Activated CD4-positive, alpha-beta T cell treated with anti-CD3 and anti-CD28 coated beads, Interleukin-2, amount 50 U/mL, for 4 hours (primary cell): ENCODE results near the gene CBY2.
"Not testable (repeated sequence)": the region's sequence is repeated elsewhere in the genome, so short reads cannot be mapped to it uniquely, and the experiment has no call there.

Experiments used
- DNase-seq, 2 experiments: peaks; one replicate each; pipeline ENCODE4 v3.0.0-alpha.2; 2020

The CBY2 gene, protein sequence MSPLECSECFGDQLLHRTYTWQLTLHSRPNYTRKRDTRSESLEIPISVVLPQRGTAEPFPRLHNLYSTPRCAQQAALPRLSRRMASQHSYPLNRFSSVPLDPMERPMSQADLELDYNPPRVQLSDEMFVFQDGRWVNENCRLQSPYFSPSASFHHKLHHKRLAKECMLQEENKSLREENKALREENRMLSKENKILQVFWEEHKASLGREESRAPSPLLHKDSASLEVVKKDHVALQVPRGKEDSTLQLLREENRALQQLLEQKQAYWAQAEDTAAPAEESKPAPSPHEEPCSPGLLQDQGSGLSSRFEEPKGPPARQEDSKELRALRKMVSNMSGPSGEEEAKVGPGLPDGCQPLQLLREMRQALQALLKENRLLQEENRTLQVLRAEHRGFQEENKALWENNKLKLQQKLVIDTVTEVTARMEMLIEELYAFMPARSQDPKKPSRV

GRCh38 chr13:45702088-45702487, at the start of gene CBY2:
CBY2 (plus strand) TSS chr13:45702320; CDS start chr13:45702391, 71 bp downstream.
- no peak for DNase-seq

DNA sequence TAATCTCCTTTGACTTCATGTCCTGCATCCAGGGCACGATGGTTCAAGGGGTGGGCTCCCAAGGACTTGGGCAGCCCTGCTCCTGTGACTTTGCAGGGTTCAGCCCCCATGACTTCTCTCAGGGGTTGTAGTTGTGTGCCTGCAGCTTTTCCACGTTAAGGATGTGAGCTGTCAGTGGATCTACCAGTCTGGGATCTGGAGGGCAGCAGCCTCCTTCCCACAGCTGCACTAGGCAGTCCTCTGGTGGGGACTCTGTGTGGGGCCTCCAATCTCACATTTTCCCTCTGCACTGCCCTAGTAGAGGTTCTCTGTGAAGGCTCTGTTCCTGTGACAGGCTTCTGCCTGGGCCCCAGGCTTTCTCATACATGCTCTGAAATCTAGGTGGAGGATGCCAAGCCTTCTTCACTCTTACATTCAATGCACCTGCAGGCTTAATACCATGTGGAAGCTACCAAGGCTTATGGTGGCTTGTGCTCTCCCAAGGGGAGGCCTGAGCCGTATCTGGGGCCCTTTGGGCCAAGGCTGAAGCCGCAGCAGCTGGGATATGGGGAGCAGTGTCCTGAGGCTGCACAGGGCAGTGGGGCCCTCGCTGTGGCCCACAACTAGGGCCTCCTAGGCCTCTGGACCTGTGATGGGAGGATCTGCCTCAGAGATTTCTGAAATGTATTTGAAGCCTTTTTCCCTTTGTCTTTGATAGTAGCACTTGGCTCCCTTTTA, 47.3 kb upstream of the CBY2 start:
- DNase-seq = no peak

GRCh38 chr13:45658586-45659235, 43.4 kb upstream of the CBY2 start:
- no peak for DNase-seq

GRCh38 chr13:45659536-45659935, 42.6 kb upstream of the CBY2 start:
- DNase-seq = no peak

DNA sequence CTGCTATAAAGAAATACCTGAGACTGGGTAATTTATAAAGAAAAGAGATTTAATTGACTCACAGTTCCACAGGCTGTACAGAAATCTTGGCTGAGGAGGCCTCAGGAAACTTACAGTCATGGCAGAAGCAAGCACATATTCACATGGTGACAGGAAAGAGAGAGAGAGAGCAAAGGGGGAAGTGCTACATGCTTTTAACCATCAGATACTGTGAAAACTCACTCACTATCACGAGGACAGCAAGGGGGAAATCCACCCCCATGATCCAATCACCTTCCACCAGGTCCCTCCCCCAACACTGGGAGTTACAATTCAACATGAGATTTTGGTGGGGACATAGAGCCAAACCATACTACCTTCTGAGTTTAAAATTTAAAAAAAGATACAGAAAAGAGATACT, 41.7 kb upstream of the CBY2 start:
- DNase-seq = not testable (repeated sequence)

DNA sequence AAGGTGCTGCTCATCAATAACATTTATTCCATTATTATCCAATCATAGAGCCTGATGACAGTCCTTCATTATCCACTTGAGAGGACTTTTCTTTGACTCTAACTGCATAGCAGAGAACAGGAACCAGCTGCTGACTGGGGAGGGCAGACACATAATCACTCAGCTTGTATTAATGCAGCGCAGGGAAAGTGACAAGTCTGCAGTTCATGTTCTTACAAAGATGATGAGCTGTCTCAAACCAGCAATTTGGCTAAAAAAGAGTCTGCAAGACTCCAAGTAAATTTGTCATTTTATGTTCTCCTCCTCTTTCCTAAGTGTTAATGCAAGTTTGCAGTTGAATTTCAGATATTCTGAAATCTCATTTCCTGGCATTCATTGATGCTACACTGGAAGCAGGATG, 40.0 kb upstream of the CBY2 start:
- DNase-seq = no peak

DNA sequence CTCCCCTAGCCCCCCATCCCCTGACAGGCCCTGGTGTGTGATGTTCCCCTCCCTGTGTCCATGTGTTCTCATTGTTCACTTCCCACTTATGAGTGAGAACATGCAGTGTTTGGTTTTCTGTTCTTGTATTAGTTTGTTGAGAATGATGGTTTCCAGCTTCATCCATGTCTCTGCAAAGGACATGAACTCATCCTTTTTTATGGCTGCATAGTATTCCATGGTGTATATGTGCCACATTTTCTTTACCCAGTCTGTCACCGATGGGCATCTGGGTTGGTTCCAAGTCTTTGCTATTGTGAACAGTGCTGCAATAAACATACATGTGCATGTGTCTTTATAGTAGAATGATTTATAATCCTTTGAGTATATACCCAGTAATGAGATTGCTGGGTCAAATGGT, 39.2 kb upstream of the CBY2 start:
- not testable (repeated sequence) for DNase-seq

GRCh38 chr13:45669626-45670025, 32.5 kb upstream of the CBY2 start:
- not testable (repeated sequence) for DNase-seq

- no peak for DNase-seq
Observed at GRCh38 chr13:45670189-45670885, 31.8 kb upstream of the CBY2 start.

- DNase-seq = no peak
Observed at GRCh38 chr13:45674908-45675307, 27.2 kb upstream of the CBY2 start.

GRCh38 chr13:45678282-45678681, 23.8 kb upstream of the CBY2 start:
- DNase-seq = no peak

- no peak for DNase-seq
Observed at GRCh38 chr13:45681113-45681512, 21.0 kb upstream of the CBY2 start.

DNA sequence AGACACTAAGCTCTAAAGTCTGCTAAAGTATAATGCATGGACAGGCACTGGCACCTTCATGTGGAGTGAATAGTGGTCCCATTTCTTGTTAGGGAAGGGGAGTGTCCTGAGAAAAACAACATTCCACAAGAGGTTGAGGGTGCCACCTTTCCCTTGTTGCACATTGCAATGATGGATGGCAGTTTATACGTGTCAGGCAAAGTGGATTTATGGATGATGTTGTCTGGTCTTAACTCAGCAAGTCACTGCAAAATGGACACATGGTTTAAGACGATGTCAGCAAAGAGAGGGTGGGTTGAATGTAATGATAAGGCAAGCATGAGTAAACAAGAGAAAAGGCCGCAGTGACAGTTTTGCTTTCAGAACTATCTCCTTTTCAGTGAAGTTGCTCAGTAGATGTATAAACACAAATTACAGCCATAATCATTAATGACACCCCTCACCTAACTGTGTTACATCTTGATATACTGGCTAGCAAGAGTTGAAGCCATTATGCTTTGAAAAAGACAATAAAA, 19.6 kb upstream of the CBY2 start:
- no peak for DNase-seq

DNA sequence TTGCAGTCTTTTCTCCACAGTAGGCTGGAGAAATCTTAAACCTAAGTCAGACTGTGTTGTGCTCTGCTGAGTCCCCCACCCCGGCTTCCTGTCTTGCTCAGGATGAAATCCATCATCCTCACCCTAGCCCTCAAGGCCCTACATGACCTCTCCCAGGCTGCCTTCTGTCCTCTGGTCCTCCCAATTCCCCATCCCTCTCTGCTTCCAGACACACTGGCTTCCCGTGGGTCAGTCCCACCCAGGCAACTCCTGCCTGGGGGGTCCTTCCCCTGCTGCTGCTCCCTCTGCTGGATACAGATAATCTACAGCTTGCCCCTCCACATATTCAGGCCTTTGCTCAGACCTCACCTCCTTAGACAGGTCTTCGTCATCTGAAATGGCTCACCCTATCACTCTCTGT, 18.4 kb upstream of the CBY2 start:
- no peak for DNase-seq

DNA sequence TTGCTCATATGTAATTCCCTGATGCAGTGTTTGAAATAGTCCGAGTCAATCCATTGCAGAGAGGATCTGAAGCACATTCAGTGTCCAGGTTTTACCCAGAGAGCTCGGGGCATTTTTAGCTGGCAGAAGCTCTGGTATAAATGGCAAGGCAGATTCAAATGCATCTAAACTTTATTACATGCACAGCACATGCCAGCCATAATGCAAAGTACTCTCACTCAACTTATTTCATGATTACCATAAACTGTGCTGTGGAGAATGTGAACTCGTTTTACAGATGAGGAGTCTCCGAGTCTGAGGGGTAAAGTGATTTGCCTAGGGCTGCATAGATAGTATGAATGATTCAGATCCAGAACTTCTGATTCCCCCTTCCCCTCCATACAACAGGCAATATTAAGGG, 13.5 kb upstream of the CBY2 start:
- DNase-seq = no peak

GRCh38 chr13:45690636-45691035, 11.5 kb upstream of the CBY2 start:
- no peak for DNase-seq

DNA sequence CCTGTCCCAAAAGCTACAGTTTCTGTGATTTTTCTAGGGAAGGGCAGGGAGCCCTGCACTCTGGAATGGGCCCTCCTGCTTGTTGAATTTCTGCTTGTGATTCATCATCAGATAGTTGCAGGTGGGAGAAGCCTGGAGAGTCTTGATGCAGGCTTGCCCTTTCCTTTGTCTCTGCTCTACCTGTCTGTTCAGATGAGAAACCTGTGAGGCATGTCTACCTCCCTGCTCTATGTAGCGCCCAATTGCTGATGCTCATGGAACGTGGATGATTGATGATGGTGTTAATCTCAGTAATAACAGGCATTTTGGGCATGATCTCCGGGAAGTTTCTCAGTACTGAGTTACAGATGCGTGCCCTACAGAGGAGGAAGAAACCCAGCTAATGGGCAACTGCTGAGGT, 10.9 kb upstream of the CBY2 start:
- DNase-seq = no peak

- DNase-seq = no peak
Observed at GRCh38 chr13:45691667-45692066, 10.5 kb upstream of the CBY2 start.

DNA sequence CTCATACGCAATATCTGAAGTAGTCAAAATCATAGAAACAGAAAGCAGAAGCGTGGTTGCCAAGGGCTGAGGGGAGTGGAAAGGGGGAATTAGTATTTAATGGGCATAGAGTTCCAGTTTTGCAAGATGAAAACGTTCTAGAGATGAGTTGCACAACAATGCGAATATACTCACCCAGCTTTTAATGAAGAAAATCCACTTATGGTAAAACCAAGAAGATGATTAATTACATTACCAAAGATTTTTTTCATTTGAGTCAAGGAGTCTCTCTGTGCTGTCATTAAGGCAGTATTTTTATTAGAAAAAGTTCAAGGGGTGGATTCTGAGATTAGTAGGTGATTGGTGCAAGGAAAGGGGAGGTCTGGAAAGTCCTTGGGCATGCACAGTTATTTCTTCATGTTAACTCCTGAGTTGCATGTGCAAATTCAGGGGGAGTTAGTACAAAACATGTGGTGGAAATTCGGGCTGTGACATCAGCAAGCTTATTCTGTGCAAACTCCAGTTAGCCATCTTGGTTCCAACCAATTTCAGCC, 6.9 kb upstream of the CBY2 start:
- DNase-seq = no peak

DNA sequence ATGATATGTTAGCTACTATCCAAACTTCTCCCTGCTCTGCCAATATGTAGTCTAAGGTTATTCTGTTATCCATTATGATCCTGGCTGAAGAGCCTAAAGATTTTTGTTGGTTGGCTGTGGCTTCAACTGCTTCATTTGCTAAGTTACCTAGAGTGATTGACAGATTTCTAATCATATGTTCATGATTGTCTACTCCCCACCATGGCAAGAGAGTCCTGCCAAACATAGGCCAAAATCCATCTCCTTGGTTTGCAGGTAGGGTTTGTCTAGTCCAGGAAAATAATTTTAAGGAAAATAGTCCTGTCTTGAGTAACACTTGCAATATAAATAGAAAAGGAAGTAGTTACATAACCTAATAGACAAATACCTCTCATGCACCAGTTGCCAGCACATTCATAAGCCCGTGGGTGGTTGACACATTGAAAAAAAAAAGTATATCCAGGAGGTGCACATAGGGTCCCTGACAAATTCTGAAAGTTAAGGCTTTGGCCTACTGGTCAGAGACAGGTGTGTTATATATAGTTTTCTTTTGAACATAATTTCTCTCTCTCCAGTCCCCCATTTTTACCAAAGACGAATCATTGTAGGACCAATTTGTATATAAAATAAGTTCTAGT, 5.4 kb upstream of the CBY2 start:
- DNase-seq = no peak

DNA sequence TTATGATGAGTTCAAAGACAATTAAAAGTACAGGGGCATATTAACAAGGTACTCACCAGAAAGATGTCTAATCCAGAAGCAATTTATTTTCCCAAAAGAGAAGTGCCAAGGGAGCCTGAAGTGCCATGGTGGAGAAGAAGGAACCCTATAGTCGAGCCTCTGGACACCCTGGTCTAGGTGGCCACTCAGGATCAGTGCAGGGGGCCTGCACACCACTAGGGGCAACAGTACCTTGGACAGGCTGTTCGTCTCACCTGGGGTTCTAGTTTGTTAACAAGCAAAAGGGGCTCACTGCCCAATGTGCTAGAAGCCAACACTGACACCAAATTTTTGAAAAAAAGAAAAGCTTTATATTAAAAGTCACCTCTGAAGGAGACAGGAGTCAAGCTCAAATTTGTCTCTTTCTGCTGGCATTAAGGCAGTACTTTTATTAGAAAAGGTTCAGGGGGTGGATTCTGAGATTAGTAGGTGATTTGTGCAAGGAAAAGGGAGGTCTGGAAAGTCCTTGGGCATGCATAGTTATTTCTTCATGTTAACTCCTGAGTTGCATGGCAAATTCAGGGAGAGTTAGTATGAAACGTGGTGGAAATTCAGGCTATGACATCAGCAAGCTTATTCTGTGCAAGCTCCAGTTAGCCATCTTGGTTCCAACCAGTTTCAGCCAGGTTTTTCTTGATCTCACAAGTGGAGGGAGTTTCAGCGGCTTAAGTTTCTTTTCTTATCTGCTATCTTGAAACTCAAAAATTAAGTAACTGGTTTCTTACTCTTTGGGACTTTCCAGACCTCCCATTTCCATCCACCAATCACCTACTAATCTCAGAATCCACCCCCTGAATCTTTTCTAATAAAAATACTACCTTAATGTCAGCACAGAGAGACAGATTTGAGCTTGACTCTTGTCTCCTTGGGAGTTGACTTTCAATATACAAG, 884 bp upstream of the CBY2 start:
- DNase-seq = no peak
